ENCODE data around the gene WDR48.

Gene WDR48

GRCh38 chr3:39126532-39127071, 74.8 kb downstream of the WDR48 start:
- Histone ChIP-seq H3K4me1 (ENCODE audit: control insufficient read depth in 5 of 5, insufficient read depth in 5 of 5, low read length in 5 of 5) (peaks cover 0 to 10% (median 0%) of the 10 kb centered on the region in 5 donors), H3K9ac (ENCODE audit: low read length in 5 of 5) (no peak overlapping the region), H3K27me3 (ENCODE audit: control insufficient read depth in 5 of 5, insufficient read depth in 4 of 5, low read length in 5 of 5) (no peaks in the 10 kb centered on the region), H3K27ac (ENCODE audit: low read depth, low read length) (no peak overlapping the region), H3K9me3 (ENCODE audit: control insufficient read depth in 5 of 5, low read length in 5 of 5) (no peaks in the 10 kb centered on the region), H3K4me3 (ENCODE audit: low read depth in 1 of 5, low read length in 5 of 5) (no peak overlapping the region), H3K36me3 (ENCODE audit: control insufficient read depth in 5 of 5, insufficient read depth in 5 of 5, low read length in 5 of 5) (peaks cover 0 to 18% (median 4%) of the 10 kb centered on the region in 5 donors)

GRCh38 chr3:39127269-39127907, 75.6 kb downstream of the WDR48 start:
- Histone ChIP-seq H3K27me3 (ENCODE audit: control insufficient read depth in 5 of 5, insufficient read depth in 4 of 5, low read length in 5 of 5) (no peaks in the 10 kb centered on the region), H3K9me3 (ENCODE audit: control insufficient read depth in 5 of 5, low read length in 5 of 5) (no peaks in the 10 kb centered on the region), H3K36me3 (ENCODE audit: control insufficient read depth in 5 of 5, insufficient read depth in 5 of 5, low read length in 5 of 5) (peaks cover 0 to 18% (median 4%) of the 10 kb centered on the region in 5 donors), H3K4me1 (ENCODE audit: control insufficient read depth in 5 of 5, insufficient read depth in 5 of 5, low read length in 5 of 5) (peaks cover 0 to 10% (median 0%) of the 10 kb centered on the region in 5 donors), H3K27ac (ENCODE audit: low read depth, low read length) (no peak overlapping the region), H3K4me3 (ENCODE audit: low read depth in 1 of 5, low read length in 5 of 5) (no peak overlapping the region), H3K9ac (ENCODE audit: low read length in 5 of 5) (no peak overlapping the region)

- no peaks in the 10 kb centered on the region for H3K9me3 ChIP-seq (ENCODE audit: control insufficient read depth in 5 of 5, low read length in 5 of 5)
- no peak overlapping the region for H3K27ac ChIP-seq (ENCODE audit: low read depth, low read length)
- no peaks in the 10 kb centered on the region for H3K27me3 ChIP-seq (ENCODE audit: control insufficient read depth in 5 of 5, insufficient read depth in 4 of 5, low read length in 5 of 5)
- H3K9ac ChIP-seq (ENCODE audit: low read length in 5 of 5), result no peak overlapping the region
- peaks cover 0 to 18% (median 4%) of the 10 kb centered on the region in 5 donors for H3K36me3 ChIP-seq (ENCODE audit: control insufficient read depth in 5 of 5, insufficient read depth in 5 of 5, low read length in 5 of 5)
- H3K4me1 ChIP-seq (ENCODE audit: control insufficient read depth in 5 of 5, insufficient read depth in 5 of 5, low read length in 5 of 5), result peaks cover 0 to 10% (median 0%) of the 10 kb centered on the region in 5 donors
- no peak overlapping the region for H3K4me3 ChIP-seq (ENCODE audit: low read depth in 1 of 5, low read length in 5 of 5)
These were observed 76.1 kb downstream of the WDR48 start for GRCh38 chr3:39127908-39128304.

GRCh38 chr3:39128951-39129350, 77.1 kb downstream of the WDR48 start:
- Histone ChIP-seq H3K4me1 (ENCODE audit: control insufficient read depth in 5 of 5, insufficient read depth in 5 of 5, low read length in 5 of 5) (peaks cover 0 to 10% (median 0%) of the 10 kb centered on the region in 5 donors), H3K27ac (ENCODE audit: low read depth, low read length) (no peak overlapping the region), H3K36me3 (ENCODE audit: control insufficient read depth in 5 of 5, insufficient read depth in 5 of 5, low read length in 5 of 5) (peaks cover 0 to 23% (median 4%) of the 10 kb centered on the region in 5 donors), H3K9ac (ENCODE audit: low read length in 5 of 5) (no peak overlapping the region), H3K9me3 (ENCODE audit: control insufficient read depth in 5 of 5, low read length in 5 of 5) (no peaks in the 10 kb centered on the region), H3K27me3 (ENCODE audit: control insufficient read depth in 5 of 5, insufficient read depth in 4 of 5, low read length in 5 of 5) (no peaks in the 10 kb centered on the region), H3K4me3 (ENCODE audit: low read depth in 1 of 5, low read length in 5 of 5) (no peak overlapping the region)

GRCh38 chr3:39130026-39130425, 78.2 kb downstream of the WDR48 start:
- H3K27me3 ChIP-seq (ENCODE audit: control insufficient read depth in 5 of 5, insufficient read depth in 4 of 5, low read length in 5 of 5), result no peaks in the 10 kb centered on the region
- no peak overlapping the region for H3K9ac ChIP-seq (ENCODE audit: low read length in 5 of 5)
- no peak overlapping the region for H3K4me3 ChIP-seq (ENCODE audit: low read depth in 1 of 5, low read length in 5 of 5)
- H3K4me1 ChIP-seq (ENCODE audit: control insufficient read depth in 5 of 5, insufficient read depth in 5 of 5, low read length in 5 of 5), result peaks cover 0 to 20% (median 2%) of the 10 kb centered on the region in 5 donors
- H3K36me3 ChIP-seq (ENCODE audit: control insufficient read depth in 5 of 5, insufficient read depth in 5 of 5, low read length in 5 of 5), result peaks cover 0 to 23% (median 4%) of the 10 kb centered on the region in 5 donors
- no peaks in the 10 kb centered on the region for H3K9me3 ChIP-seq (ENCODE audit: control insufficient read depth in 5 of 5, low read length in 5 of 5)
- H3K27ac ChIP-seq (ENCODE audit: low read depth, low read length), result no peak overlapping the region

GRCh38 chr3:39130693-39131265, 79.0 kb downstream of the WDR48 start:
- no peak overlapping the region for H3K9ac ChIP-seq (ENCODE audit: low read length in 5 of 5)
- H3K9me3 ChIP-seq (ENCODE audit: control insufficient read depth in 5 of 5, low read length in 5 of 5), result no peaks in the 10 kb centered on the region
- no peaks in the 10 kb centered on the region for H3K27me3 ChIP-seq (ENCODE audit: control insufficient read depth in 5 of 5, insufficient read depth in 4 of 5, low read length in 5 of 5)
- H3K4me3 ChIP-seq (ENCODE audit: low read depth in 1 of 5, low read length in 5 of 5), result no peak overlapping the region
- H3K4me1 ChIP-seq (ENCODE audit: control insufficient read depth in 5 of 5, insufficient read depth in 5 of 5, low read length in 5 of 5), result peaks cover 0 to 27% (median 2%) of the 10 kb centered on the region in 5 donors
- H3K36me3 ChIP-seq (ENCODE audit: control insufficient read depth in 5 of 5, insufficient read depth in 5 of 5, low read length in 5 of 5), result peaks cover 0 to 23% (median 4%) of the 10 kb centered on the region in 5 donors
- H3K27ac ChIP-seq (ENCODE audit: low read depth, low read length), result no peak overlapping the region

GRCh38 chr3:39132096-39133092, 80.6 kb downstream of the WDR48 start:
- H3K9me3 ChIP-seq (ENCODE audit: control insufficient read depth in 5 of 5, low read length in 5 of 5), result no peaks in the 10 kb centered on the region
- no peak overlapping the region for H3K9ac ChIP-seq (ENCODE audit: low read length in 5 of 5)
- no peak overlapping the region for H3K4me3 ChIP-seq (ENCODE audit: low read depth in 1 of 5, low read length in 5 of 5)
- peaks cover 0 to 30% (median 6%) of the 10 kb centered on the region in 5 donors for H3K36me3 ChIP-seq (ENCODE audit: control insufficient read depth in 5 of 5, insufficient read depth in 5 of 5, low read length in 5 of 5)
- no peaks in the 10 kb centered on the region for H3K27me3 ChIP-seq (ENCODE audit: control insufficient read depth in 5 of 5, insufficient read depth in 4 of 5, low read length in 5 of 5)
- no peak overlapping the region for H3K27ac ChIP-seq (ENCODE audit: low read depth, low read length)
- peaks cover 0 to 27% (median 2%) of the 10 kb centered on the region in 5 donors for H3K4me1 ChIP-seq (ENCODE audit: control insufficient read depth in 5 of 5, insufficient read depth in 5 of 5, low read length in 5 of 5)

- no peak overlapping the region for H3K27ac ChIP-seq (ENCODE audit: low read depth, low read length)
- peaks cover 0 to 35% (median 8%) of the 10 kb centered on the region in 5 donors for H3K36me3 ChIP-seq (ENCODE audit: control insufficient read depth in 5 of 5, insufficient read depth in 5 of 5, low read length in 5 of 5)
- H3K4me3 ChIP-seq (ENCODE audit: low read depth in 1 of 5, low read length in 5 of 5), result no peak overlapping the region
- H3K9ac ChIP-seq (ENCODE audit: low read length in 5 of 5), result no peak overlapping the region
- H3K4me1 ChIP-seq (ENCODE audit: control insufficient read depth in 5 of 5, insufficient read depth in 5 of 5, low read length in 5 of 5), result peaks cover 0 to 27% (median 2%) of the 10 kb centered on the region in 5 donors
- H3K9me3 ChIP-seq (ENCODE audit: control insufficient read depth in 5 of 5, low read length in 5 of 5), result no peaks in the 10 kb centered on the region
- H3K27me3 ChIP-seq (ENCODE audit: control insufficient read depth in 5 of 5, insufficient read depth in 4 of 5, low read length in 5 of 5), result no peaks in the 10 kb centered on the region
These were observed 81.3 kb downstream of the WDR48 start for GRCh38 chr3:39133093-39133490.

GRCh38 chr3:39133822-39134221, 82.0 kb downstream of the WDR48 start:
- Histone ChIP-seq H3K27me3 (ENCODE audit: control insufficient read depth in 5 of 5, insufficient read depth in 4 of 5, low read length in 5 of 5) (no peaks in the 10 kb centered on the region), H3K9ac (ENCODE audit: low read length in 5 of 5) (no peak overlapping the region), H3K4me3 (ENCODE audit: low read depth in 1 of 5, low read length in 5 of 5) (no peak overlapping the region), H3K4me1 (ENCODE audit: control insufficient read depth in 5 of 5, insufficient read depth in 5 of 5, low read length in 5 of 5) (peaks cover 0 to 27% (median 2%) of the 10 kb centered on the region in 5 donors), H3K36me3 (ENCODE audit: control insufficient read depth in 5 of 5, insufficient read depth in 5 of 5, low read length in 5 of 5) (peaks cover 0 to 31% (median 12%) of the 10 kb centered on the region in 5 donors), H3K9me3 (ENCODE audit: control insufficient read depth in 5 of 5, low read length in 5 of 5) (no peaks in the 10 kb centered on the region), H3K27ac (ENCODE audit: low read depth, low read length) (no peak overlapping the region)
